IPS DF 4.7 (cell line): Measurements from ENCODE around the gene SUGCT.
"Not testable (repeated sequence)": the region's sequence is repeated elsewhere in the genome, so short reads cannot be mapped to it uniquely, and the experiment has no call there.

Source experiments
- DNase-seq: peaks from one replicate; pipeline ENCODE4 v3.0.0-alpha.2; 2013; ENCODE audit warnings: low spot score; ENCODE audit errors: extremely low read depth

The SUGCT gene

GRCh38 chr7:40134428-40135316, at the start of gene SUGCT, which contains the start of gene MPLKIP:
Gene SUGCT (plus strand): TSS chr7:40135005.
Gene MPLKIP (minus strand): TSS chr7:40134622. CDS start chr7:40134567, 55 bp downstream.
- DNase-seq = no peak

DNA sequence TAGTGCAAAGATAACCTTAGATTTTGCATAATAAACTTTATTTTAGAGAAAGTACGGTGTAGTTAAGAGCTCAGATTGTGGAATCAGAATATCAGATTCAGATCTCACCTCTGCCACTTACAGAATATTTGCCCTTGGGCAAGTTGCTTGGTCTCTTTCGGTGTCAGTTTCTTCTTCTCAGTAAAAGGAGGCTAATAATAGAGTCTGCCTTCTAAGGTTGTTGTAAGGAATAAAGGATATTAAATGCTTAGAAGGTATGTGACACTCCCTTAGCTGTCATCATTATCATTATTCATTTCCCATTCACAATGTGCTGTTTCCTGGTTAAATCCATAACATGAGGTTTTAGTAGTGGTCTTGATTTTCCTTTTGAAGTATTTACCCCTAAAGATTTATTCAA, 42.6 kb upstream of the SUGCT start:
- no peak for DNase-seq

GRCh38 chr7:40093631-40094350, 41.0 kb upstream of the SUGCT start:
- DNase-seq = no peak

DNA sequence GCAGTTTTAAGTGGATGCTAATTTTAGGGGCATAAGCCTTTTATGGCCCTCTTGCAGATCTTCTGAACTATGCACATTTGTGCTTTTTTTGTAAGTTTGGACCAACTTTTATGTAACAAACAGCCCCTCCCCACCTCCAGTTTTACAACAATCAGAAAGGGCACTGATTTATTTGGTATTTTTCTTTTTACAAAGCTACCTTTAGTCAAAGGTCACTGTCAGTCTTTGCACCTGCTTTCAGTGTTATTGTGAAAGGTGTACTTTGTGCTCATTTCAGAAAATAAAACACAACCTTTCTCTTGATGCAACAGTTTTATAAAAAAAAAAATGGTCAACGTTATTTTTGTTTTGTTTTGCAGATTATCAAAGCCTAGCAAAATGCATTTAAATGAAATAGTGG, 39.6 kb upstream of the SUGCT start:
- no peak for DNase-seq

GRCh38 chr7:40095695-40096327, 39.0 kb upstream of the SUGCT start:
- no peak for DNase-seq

GRCh38 chr7:40097728-40098127, 37.1 kb upstream of the SUGCT start:
- DNase-seq = no peak

DNA sequence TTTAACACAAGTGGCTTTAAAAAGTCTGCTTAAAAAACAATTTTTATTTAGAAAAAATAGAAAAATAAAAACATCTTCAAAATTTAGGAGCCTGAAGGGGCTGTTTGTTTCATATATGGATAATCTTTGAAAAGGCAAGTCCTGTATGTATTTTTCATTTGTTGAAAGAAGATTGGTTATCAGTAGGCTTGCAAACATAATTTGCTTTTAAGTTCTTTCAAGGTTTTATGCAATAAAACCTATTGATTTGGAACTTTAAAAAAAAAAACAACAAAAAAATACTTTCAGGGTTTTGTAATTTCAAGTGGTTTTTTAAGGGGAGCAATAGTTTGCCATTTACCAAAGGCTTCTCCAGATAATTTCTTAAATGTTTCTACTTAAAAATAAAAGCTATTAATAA, 36.0 kb upstream of the SUGCT start:
- no peak for DNase-seq

- no peak for DNase-seq
Observed at GRCh38 chr7:40099837-40100236, 35.0 kb upstream of the SUGCT start.

DNA sequence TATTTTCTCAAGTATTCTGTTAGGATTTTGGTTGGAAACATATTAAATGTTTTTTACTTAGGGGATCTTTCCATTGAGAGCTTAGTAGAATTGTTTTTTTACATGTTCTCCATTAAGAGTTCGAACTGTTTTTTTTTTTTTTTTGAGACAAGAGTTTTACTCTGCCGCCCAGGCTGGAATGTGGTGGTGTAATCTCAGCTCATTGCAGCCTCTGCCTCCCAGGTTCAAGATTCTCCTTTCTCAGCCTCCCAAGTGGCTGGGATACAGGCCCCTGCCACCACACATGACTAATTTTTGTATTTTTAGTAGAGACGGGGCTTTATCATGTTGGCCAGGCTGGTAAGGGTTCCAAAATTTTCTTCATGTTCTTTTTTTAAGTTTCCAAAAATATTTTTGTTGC, 33.6 kb upstream of the SUGCT start:
- DNase-seq = no peak

- DNase-seq = no peak
Observed at GRCh38 chr7:40102897-40103296, 31.9 kb upstream of the SUGCT start.

DNA sequence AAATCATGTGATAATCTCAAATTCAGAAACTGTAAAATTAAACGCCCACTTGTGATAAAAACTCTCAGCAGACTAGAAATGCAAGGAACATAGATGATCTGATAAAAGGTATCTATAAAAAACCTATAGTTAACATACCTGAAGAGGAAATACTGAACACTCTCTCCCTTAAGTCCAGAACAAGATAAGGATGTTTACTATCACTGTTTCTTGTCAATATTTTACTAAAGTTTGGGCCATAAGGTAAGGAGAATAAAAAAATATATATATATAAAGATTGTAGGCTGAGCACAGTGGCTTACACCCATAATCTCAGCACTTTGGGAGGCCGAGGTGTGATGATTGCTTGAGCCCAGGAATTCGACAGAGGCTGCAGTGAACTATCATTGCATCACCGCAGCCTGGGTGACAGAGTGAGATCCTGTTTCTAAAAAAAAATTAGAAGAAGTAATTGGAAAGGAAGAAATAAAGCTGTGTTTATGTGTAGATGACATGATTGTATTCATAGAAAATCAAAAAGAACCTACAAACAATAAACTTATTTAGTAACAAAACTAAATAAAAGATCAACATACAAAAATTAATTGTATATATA, 28.8 kb upstream of the SUGCT start:
- DNase-seq = no peak

- DNase-seq = no peak
Observed at GRCh38 chr7:40115936-40116335, 18.9 kb upstream of the SUGCT start.

GRCh38 chr7:40117199-40117598, 17.6 kb upstream of the SUGCT start:
- DNase-seq = not testable (repeated sequence)

DNA sequence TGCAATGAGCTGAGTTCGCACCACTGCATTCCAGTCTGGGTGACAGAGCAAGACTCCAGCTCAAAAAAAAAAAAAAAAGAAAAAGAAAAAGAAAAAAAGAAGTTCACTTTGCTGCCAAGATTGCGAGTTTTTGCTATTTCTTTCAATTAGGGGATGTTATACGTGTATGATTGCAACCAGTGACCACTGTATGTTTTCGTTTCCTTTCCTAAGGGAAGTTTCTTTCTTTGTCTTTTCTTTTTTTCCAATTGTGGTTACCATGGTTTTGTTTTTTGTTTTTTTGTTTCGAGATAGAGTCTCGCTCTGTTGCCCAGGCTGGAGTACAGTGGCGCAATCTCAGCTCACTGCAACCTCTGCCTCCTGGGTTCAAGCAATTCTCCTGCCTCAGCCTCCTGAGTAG, 16.6 kb upstream of the SUGCT start:
- not testable (repeated sequence) for DNase-seq

- DNase-seq = no peak
Observed at GRCh38 chr7:40120020-40120419, 14.8 kb upstream of the SUGCT start.

- not testable (repeated sequence) for DNase-seq
Observed at GRCh38 chr7:40122100-40122939, 12.5 kb upstream of the SUGCT start.

DNA sequence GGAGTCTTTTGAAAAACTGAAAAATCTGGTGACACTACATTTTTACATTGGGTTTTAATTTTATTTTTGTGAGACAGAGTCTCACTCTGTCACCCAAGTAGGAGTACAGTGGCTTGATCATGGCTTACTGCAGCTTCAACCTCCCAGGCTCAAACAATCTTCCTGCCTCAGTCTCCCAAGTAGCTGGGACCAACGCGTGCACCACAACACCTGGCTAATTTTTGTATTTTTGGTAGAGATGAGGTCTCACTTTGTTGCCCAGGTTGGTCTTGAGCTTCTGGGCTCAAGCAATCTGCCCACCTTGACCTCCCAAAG, 11.9 kb upstream of the SUGCT start:
- DNase-seq = no peak

DNA sequence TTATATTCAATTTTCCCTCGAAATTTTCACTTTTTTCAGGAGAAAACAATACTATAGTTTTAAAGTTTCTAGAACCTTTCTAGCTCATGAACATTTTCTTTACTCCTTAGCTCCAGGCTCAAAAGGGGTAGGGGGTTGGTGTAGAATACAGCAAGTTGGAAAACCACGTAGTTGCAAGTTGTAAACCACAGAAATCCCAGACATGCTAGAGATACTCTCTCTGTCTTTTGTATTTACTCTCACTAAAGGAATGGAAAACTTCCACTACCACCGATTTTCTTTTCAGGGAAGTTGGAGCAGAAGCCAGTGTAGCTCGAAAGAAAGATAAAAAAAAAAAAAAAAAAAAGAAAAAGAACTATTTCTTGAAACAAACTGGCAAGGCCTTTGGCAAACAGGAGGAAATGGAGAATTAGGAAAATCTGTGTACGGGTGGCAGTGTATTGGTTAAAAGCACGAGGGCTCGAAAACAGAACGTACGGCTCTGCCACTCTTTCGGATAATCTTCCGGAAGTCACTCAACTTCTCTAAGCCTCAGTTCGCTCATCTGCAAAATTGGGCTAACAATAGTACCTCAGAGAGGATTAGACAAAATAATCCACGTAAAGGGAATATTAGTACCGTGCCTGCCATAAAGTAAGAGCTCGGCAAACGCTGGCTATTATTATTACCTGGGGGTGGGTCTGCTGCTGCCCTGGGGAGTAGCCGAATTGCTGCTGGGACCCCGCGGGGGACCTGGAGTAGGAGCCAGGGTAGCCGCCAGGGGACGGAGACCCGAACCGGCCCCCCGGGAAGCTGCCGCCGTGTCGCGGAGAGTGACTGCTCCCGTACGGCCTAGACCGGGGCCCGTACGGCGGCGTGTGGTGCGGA, 1.0 kb upstream of the SUGCT start:
- no peak for DNase-seq

DNA sequence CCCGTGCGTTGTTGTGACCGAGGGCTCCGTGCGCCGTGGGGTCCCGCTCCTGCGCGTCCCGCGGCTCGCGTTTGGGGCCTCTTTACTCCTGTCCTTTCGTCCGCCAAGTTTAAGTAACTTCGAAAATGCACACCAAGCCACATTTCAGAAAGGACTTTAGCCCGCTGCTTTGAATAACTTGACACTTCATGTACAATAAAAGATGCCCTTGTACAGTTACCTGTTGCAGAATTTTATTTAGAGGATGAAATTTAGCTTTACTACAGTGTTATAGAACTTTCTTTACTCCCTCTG, 459 bp downstream of the SUGCT start:
- no peak for DNase-seq

GRCh38 chr7:40137563-40137962, 2.8 kb downstream of the SUGCT start:
- no peak for DNase-seq
